Measurements from ENCODE around the gene ACSBG1. TPM values are rescaled to one million over a fixed set of nuclear protein-coding genes. Genes with fewer than 3 reads are reported as not detected.

Gene ACSBG1
- not detected in 2 replicates for total RNA-seq

DNA sequence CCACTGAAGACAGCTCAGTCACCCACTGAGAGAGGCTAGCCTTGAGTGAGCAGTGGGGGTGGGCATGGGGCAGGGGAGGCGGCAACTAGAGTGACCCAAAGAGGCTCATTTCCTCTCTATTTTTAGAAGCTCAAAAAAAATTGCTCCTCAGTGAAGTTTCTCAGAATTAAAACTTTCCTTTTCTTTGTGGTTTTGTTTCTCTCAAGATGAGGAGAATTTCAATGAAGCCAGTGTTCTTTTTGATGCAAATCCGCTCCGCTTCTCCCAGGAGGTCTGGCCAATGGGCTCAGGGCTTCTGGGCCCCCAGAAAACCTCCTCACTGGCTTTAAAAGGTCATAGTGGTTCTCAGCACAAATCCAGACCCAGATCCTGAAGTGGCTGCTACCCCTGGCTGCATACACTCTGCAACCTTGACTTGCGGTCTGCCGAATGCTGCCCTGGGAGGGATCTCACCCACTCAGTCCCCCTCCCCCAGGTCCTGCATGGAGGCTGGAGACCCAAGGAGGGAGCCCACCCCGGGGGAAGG lies at the start of gene ACSBG1:
Gene ACSBG1 (minus strand): TSS at position 51 of the 526 bp plus-strand sequence. CDS start 64 bp downstream, outside the sequence.

DNA sequence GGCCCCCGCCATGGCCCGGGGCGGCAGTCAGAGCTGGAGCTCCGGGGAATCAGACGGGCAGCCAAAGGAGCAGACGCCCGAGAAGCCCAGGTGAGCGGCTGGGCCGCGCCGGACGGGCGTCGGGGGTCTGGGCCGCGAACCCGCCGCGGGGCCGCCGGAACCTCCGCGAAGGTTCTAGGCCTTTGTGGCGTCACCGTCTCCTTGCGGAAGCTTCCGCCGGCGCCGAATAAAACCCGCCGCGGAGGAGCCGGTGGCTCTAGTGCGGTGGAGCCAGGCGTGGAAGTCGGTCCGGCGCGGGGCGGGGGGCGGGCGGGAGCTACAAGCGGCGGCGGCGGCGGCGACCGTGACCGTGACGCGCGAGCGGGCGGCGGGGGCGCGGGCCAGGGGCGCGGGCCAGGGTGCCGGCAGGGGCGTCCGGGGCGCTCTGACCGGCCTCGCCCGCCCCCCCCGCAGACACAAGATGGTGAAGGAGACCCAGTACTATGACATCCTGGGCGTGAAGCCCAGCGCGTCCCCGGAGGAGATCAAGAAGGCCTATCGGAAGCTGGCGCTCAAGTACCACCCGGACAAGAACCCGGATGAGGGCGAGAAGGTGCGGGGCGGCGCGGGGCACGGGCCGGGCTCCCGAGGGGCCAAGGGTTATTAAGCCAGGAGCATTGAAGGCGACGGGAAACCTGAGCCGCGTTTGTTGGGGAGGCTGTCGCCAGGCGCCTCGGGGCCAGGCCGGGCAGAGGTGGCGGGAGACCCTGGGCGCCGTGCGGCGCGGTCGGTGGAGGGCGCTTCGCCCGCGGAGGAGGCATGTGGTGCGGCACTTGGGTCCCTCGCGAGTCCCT lies 30.2 kb upstream of the ACSBG1 start, which contains the start of gene DNAJA4:
Gene DNAJA4 (plus strand): TSS at position 259 of the 833 bp plus-strand sequence. CDS start 202 bp downstream, at position 461.

GRCh38 chr15:78149068-78149804 lies 85.1 kb downstream of the ACSBG1 start, which contains the start of gene IDH3A:
Gene IDH3A (plus strand): TSS chr15:78149362. CDS start chr15:78149404, 42 bp downstream.

GRCh38 chr15:78131295-78132061 lies 102.9 kb downstream of the ACSBG1 start, which contains the start of gene CIB2:
Gene CIB2 (minus strand): TSS chr15:78131445. CDS start chr15:78131215, 230 bp downstream.

Other genes starting within 250 kb of the ACSBG1 start
- gene TBC1D2B, start 156.9 kb downstream of the ACSBG1 start, total RNA-seq, result 16.5 and 43.2 TPM in 2 replicates
- gene SH2D7, start 142.0 kb downstream of the ACSBG1 start, total RNA-seq, result not detected in 2 replicates
- gene CIB2, start 103.1 kb downstream of the ACSBG1 start, total RNA-seq, result 0.97 and 2.4 TPM in 2 replicates
- 13.8 and 38.1 TPM in 2 replicates for gene IDH3A, start 85.2 kb downstream of the ACSBG1 start, total RNA-seq
- gene DNAJA4, start 30.0 kb upstream of the ACSBG1 start, total RNA-seq, result 1.9 and 7.3 TPM in 2 replicates
- gene SKIC8, start 65.0 kb upstream of the ACSBG1 start, total RNA-seq, result 66.5 and 73.3 TPM in 2 replicates
- not detected in 2 replicates for gene CRABP1, start 105.8 kb upstream of the ACSBG1 start, total RNA-seq
- gene IREB2, start 203.7 kb upstream of the ACSBG1 start, total RNA-seq, result 19.8 and 42.5 TPM in 2 replicates